ENCODE measurements around the gene RTN4RL2. TPM values are rescaled to one million over a fixed set of nuclear protein-coding genes. Genes with fewer than 3 reads are reported as not detected.
A peak's percentile ranks its signal among the peaks of the same experiment; 100 is the strongest.

Gene RTN4RL2
- 1 to 10 TPM in 1 of 4 donors, under 1 TPM in 2, not detected in 1; 0.12 to 2.3 (median 0.27) TPM for total RNA-seq

DNA sequence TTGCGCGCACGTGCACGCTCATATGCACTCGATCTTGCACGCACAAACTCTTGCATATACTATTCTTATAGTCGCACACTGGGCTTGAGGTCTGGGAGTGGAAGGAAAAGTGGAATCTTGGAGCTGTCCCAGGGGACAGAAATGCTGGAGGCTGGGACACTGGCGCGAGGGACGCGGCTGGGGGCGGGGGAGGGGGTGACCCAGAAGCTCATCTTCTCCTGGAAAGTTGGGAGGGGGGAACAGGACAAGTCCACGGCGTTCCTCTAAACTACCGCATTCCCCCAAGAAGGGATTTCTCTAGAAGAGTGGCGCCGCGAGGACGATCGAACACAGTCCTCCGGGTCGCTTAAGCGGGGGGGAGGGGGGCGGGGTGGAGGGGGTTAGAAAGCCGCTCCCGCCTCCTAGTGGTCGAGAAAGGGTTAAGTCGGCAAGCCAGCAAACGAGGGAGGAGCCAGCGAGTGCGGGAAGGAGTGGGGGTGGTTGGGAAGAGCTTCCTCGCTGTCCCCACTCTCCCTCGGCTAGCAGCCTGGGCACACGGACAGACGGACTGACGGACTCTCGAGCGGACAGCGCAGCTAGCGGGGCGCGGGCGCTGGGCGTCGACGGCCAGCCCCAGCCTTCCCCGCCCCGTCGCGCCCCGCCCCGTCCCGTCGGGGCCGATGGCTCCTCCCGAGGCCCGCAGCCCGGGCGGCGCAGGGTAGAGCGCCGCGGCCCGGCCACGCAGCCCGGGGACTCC, at the start of gene RTN4RL2:
Gene RTN4RL2 (plus strand): TSS at position 507 of the 736 bp plus-strand sequence. CDS start 338 bp downstream, outside the sequence.
- TF ChIP-seq POLR2AphosphoS5 (IDR thresholded peaks at IDR 0.05) = no peak
- TF ChIP-seq CTCF (IDR thresholded peaks at IDR 0.05) = peak in 1 of 4 experiments; percentile 12
- TF ChIP-seq EP300 (IDR thresholded peaks at IDR 0.05) = no peak
- TF ChIP-seq POLR2A (IDR thresholded peaks at IDR 0.05) = no peak
- H3K4me3 ChIP-seq = peak within 1 kb of the TSS in 1 of 2 donors; percentile 52
- no peaks in the 10 kb centered on the region for H3K36me3 ChIP-seq
- H3K27me3 ChIP-seq = peaks cover 78% of the 10 kb centered on the region
- no peaks in the 10 kb centered on the region for H3K9me3 ChIP-seq
- peaks cover 0 to 46% (median 27%) of the 10 kb centered on the region in 3 donors for H3K4me1 ChIP-seq
- peak; percentile 18 for ATAC-seq
- 0% methylated on average over 11 to 19 of the region's 66 CpGs for WGBS, 2 donors (ENCODE audit: low coverage in 1 of 2)
- H3K27ac ChIP-seq = no peak within 1 kb of the TSS

DNA sequence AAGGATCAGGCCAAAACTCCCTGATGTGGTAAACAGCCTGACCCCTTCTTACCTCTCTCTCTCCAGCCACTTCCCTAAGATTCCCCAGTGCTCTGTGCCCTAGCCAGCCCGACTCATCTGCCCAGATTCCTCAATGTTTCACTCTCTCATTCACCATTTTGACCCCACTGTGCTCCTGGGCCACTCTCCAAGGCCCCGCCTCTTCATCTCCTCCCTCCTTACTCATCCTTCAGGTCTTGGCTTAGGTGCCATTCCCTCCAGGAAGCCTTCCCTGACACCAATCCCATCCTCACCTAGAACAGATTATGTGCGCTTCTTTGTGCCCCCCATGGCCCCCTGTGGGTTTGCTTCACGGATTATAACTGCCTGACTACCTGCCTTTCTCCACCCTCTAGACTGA, 46.6 kb upstream of the RTN4RL2 start:
- 88 to 97% methylated on average over 1 to 4 of the region's 4 CpGs for WGBS, 2 donors (ENCODE audit: low coverage in 1 of 2)
- Histone ChIP-seq H3K4me1 (peaks cover 0 to 20% (median 9%) of the 10 kb centered on the region in 3 donors), H3K27ac (no peak overlapping the region), H3K9me3 (no peaks in the 10 kb centered on the region), H3K4me3 (no peak overlapping the region), H3K36me3 (peaks cover 0 to 100% of the 10 kb centered on the region in 2 donors), H3K27me3 (no peaks in the 10 kb centered on the region)
- no peak for TF ChIP-seq EP300 (IDR thresholded peaks at IDR 0.05)
- no peak for TF ChIP-seq CTCF (IDR thresholded peaks at IDR 0.05)
- no peak for TF ChIP-seq POLR2A (IDR thresholded peaks at IDR 0.05)
- no peak for TF ChIP-seq POLR2AphosphoS5 (IDR thresholded peaks at IDR 0.05)
- no peak for ATAC-seq

DNA sequence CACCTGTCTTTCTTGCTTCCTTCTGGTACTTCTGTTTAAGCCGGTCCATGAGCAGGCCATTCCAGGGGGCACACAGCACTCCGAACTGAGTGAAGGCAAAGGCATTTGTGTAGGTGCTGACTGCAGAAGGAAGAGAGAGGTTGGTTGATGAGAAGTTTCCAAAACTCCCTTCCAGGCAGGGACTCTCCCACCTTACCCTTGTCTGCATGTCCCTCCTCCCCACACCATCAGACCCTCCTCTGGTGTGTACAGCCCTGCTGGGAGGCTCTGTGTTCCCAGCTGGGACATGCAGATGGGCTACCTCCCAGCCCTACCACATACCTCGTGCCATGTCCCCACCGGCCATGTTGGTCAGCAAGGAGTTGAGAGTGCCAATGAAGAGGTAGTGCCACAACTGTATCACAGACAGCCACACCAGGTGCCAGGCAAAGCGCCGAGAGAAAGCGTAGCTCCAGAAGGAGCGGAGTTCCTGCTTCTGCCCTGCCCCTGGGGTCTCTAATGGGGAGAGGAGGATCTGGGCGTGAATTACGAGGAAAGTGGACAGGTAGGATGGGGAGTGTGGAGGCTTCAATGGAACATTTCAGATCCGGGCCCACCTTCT, 45.6 kb upstream of the RTN4RL2 start:
- WGBS, 2 donors (ENCODE audit: low coverage in 1 of 2) = 94 to 100% methylated on average over 1 to 5 of the region's 11 CpGs
- H3K4me1 ChIP-seq = peaks cover 0 to 20% (median 9%) of the 10 kb centered on the region in 3 donors
- TF ChIP-seq EP300 (IDR thresholded peaks at IDR 0.05) = no peak
- TF ChIP-seq CTCF (IDR thresholded peaks at IDR 0.05) = no peak
- no peak for TF ChIP-seq POLR2A (IDR thresholded peaks at IDR 0.05)
- TF ChIP-seq POLR2AphosphoS5 (IDR thresholded peaks at IDR 0.05) = no peak
- ATAC-seq = no peak
- no peaks in the 10 kb centered on the region for H3K9me3 ChIP-seq
- H3K36me3 ChIP-seq = peaks cover 0 to 100% of the 10 kb centered on the region in 2 donors
- no peak overlapping the region for H3K4me3 ChIP-seq
- H3K27ac ChIP-seq = no peak overlapping the region
- no peaks in the 10 kb centered on the region for H3K27me3 ChIP-seq

DNA sequence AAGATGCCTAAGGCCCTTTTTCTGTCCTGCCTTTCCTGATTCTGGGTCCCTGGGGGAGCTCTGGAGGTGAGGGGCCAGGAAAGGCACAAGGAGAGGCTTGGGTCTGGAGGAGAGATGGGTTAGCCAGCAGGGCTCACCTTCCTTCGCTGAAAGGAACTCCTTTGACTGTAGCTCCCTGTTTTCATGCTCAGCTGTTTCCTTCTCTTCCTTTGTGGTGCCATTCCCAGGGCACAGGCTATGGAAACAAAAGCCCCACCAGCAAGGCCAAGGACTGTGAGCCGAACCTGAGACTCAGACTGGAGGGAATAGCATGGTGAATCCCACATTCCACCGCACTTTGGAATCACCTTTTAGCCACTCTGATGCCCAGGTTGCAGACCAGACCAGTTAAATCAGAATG, 43.9 kb upstream of the RTN4RL2 start:
- H3K9me3 ChIP-seq = no peaks in the 10 kb centered on the region
- peaks cover 0 to 100% of the 10 kb centered on the region in 2 donors for H3K36me3 ChIP-seq
- H3K27me3 ChIP-seq = no peaks in the 10 kb centered on the region
- TF ChIP-seq POLR2A (IDR thresholded peaks at IDR 0.05) (no peak), EP300 (IDR thresholded peaks at IDR 0.05) (no peak), CTCF (IDR thresholded peaks at IDR 0.05) (no peak), POLR2AphosphoS5 (IDR thresholded peaks at IDR 0.05) (no peak)
- peak overlapping the region in 2 of 4 donors; percentile 4 to 5 for H3K27ac ChIP-seq
- no peak overlapping the region for H3K4me3 ChIP-seq
- 83 to 87% methylated on average over 1 to 3 of the region's 3 CpGs for WGBS, 2 donors (ENCODE audit: low coverage in 1 of 2)
- peaks cover 0 to 20% (median 9%) of the 10 kb centered on the region in 3 donors for H3K4me1 ChIP-seq
- ATAC-seq = no peak

All from gastroesophageal sphincter (tissue), 4 donors.